ENCODE data around the gene TRMT2B.
"Not testable (repeated sequence)": the region's sequence is repeated elsewhere in the genome, so short reads cannot be mapped to it uniquely, and the experiment has no call there.

The TRMT2B gene, protein sequence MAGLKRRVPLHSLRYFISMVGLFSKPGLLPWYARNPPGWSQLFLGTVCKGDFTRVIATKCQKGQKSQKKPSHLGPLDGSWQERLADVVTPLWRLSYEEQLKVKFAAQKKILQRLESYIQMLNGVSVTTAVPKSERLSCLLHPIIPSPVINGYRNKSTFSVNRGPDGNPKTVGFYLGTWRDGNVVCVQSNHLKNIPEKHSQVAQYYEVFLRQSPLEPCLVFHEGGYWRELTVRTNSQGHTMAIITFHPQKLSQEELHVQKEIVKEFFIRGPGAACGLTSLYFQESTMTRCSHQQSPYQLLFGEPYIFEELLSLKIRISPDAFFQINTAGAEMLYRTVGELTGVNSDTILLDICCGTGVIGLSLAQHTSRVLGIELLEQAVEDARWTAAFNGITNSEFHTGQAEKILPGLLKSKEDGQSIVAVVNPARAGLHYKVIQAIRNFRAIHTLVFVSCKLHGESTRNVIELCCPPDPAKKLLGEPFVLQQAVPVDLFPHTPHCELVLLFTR

DNA sequence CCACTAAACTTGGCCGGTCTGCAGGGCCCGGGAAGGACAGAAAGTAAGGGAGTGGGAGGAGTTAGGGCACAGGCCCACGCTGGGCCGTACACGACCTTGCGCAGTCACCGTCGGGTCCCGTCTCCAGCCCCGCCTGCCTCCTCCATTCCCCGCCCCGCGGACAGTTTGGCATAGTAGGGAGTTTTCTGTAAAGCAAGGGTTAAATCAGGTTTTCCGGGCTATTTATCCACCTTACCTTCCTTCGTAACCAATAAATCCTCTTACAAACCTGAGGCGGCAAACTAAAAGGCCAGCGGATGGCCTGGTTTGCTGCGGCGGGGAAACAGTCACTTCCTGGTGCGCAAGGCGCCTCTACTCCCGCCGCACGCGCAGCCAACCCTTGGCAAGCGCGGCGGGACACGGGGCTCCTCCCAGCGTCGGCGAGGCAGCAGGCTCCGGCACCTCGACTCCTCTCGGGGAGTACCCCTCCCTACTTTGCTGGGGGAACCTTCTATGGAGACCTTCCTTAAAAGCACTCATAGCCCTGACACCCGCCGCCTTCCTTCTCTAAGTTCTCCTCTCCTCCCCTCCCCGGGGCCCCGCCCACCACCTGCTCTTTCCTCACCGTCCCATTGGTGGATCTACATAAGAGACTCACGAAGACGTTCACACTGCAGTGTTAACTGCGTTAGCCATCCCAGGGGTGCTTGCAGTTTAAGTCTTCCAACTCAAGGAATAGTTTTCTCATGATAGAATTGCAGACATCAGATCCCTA, at the start of gene TRMT2B:
Gene TRMT2B, minus strand, starts transcription at position 563 of the 754 bp plus-strand sequence. CDS start 9,822 bp downstream, outside the sequence.
- peak; percentile 81 for DNase-seq (ENCODE audit: low spot score)

DNA sequence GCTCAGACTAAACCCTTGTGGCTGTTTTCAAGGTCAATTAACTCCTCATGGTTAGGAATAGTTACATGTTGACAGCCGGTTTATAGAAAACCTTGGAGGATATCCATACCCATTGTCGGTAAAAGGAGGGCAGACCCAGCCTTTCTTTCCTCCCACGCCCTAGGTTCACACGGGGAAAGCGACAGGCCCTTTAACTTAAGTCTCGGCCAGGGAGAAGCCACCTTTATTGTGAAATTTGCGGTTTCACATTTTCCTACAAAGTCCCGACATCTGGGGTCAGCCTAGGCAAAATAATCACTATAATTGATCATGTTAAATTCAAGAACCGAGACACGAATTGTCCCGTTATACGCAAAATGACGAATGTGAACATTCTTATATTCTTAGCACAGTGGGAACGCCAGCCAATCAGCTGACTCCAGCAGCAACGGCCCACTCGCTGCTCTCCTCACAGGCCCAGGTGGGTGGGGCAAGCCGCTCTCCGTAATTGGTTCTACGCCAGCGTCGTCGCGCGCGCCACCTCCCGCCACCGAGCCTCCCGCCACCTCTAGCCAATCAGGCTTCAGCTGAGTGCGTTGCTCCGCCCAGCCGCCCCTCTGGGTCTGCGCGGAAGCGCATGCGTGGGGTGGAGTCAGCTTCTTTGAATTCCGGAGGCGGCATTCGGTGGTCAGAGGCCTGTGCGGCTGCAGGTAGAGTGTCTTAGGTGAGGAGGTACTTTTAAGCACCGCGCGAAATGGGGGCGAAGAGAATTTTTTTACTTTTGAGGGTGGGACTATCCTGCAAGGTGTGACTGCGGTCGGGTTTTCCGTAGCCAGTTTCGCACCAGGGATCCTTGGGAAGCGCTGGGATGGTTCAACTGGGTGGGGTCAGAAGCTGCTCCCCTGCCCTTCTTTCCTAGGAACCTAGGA, 45.9 kb upstream of the TRMT2B start, which contains the start of gene CENPI:
Gene CENPI, plus strand, starts transcription at position 659 of the 908 bp plus-strand sequence. CDS start 2,867 bp downstream, outside the sequence.
- peak; percentile 94 for DNase-seq (ENCODE audit: low spot score)

DNA sequence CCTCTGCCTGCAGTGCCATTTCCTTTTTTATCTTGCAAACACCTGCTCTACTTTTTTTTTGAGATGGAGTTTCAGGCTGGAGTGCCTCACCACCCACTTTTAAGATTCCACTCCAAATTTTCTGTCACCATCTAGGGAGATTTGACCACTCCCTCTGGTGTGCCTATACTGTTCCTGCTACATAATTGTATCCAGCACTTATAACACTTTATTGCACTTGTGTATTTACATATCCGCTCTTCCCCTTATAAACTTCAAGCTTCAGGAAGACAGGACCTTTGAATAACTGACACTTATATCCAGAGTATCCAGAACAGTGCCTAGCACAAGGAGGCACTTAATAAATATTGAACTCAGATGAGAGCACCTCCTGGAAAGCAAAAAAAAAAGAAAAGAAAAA, 39.9 kb upstream of the TRMT2B start:
- DNase-seq (ENCODE audit: low spot score), result no peak

DNA sequence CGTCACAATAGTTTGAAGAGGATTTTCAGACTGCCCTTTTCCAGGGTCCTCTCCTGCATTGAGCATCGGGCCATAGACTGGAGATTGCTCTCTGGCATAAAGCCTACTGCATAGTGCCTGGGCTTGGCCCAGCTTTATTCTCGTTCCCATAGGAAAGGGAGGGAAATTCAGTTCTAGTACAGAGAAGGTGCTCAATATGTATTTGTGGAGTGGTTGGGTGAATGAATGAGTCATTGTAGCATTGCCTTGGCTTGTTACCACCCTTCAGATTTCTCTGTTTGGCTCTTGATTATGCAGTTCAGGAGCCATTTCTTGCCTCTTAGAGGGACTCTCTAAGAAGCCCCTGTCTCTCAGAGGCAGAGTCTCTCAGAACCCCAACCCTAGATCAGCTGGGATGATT, 29.3 kb upstream of the TRMT2B start:
- DNase-seq (ENCODE audit: low spot score), result no peak

DNA sequence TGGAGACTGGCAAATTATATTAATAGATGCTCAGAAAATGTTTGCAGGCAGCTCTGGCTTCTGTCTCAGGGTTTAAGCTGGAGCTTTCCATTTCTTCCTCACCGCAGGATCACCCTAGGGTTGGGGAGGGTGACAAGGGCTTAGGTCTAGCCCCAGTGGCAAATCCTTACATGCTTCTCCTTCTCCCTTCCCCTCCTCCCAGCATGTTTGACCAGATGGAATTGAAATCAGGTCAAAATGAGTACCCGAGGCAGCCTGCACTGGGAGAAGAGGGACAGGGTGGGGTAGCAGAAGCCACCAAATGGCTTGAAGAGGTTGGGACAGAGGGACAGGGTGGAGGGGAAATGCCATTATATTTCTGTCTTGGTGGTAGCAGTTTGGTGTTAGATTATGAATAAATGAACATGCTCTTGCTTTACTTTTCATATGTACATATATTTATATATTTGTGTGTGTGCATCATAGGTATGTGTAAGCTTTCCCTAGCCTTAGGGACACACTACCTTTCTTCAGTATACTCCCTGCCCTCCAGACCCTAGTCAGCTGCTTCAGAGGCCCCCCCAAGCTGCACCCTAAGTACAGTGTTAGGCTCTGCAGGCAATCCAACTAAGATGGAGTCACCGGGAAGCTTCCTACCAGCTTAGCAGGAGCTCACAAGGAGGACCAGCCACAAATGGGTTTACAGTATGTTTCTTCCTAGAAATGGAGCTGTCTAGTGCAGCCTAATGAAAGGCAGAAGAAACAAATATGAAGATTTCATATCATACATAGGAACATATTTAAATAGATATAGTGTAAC, 28.6 kb upstream of the TRMT2B start:
- no peak for DNase-seq (ENCODE audit: low spot score)

DNA sequence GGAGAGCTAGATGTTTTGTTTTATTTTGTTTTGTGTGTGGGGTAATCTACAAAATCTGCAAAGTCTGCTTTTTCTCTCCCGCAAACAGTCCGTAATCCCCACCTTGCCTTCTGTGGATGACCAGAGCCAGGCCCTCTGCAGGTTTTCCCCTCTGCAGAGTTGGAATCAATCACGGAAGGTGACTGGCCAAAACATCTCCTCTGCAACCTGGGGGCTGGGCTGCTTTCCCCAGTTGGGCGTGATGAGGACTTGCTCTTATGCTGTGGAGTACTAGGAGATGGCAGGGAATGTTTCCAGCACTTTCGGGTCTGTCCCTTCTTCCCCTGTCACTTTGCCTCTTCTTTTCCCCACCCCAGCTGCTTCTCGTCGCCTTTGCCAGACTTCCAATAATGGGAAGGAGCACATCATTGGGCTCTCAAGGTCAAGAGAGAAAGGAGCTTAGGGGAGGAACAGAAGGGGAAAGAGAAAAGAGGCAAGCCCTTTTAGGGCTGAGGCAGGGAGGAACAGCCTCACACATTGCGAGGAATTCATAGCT, 27.9 kb upstream of the TRMT2B start:
- no peak for DNase-seq (ENCODE audit: low spot score)

DNA sequence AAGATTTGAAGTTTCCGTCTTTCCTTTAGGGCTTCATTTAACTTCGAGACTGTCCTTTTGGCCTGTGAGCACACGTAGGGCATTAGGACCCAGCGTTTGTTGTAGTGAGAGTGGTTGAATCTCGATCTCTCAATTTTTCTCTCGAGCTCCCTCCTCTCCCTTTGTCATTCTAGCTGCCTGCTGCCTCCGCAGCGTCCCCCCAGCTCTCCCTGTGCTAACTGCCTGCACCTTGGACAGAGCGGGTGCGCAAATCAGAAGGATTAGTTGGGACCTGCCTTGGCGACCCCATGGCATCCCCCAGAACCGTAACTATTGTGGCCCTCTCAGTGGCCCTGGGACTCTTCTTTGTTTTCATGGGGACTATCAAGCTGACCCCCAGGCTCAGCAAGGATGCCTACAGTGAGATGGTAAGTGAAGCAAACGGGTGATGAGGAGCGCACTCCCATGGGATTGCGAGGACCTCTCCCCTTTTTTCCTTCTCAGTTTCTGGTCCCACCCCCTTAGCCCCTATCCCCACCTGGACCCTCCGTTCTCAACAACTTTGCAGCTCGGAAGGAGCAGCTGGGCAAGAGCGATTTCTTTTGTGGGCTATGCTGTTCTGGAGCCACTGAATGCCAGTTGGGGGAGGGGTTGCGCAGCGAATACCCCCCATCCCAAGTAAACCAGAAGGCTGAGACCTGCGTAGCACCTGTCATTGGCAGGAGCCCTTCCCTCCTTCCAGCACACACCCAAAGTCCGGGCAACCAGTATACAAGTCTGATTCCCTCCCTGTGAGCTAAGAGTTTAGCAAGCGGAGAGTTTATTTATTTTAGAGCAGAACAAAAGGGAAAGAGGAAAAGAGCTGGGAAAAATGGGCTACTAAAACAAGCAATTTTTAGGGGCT, 27.0 kb upstream of the TRMT2B start, which contains the start of gene TMEM35A:
Gene TMEM35A, plus strand, starts transcription at position 164 of the 883 bp plus-strand sequence. Its CDS starts 124 bp downstream, at position 288.
- DNase-seq (ENCODE audit: low spot score), result no peak

DNA sequence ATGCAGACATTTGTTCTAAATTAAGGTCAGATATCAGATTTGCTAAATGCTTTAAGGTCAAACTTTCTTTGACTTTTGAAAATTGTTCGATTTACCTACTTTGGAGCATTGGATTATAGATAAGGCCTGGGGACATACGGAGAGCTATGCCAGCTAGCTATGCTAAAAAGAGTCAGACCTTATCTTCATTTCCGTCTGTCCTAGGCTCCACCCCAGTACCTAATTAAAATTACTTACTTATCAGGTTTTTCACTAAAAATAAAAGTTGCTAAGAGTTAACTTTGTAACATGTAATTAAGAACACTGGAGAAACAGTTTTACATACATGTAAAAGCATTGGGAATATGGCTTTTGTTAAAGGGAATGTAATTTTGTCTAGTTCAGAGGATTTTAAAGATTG, 19.7 kb upstream of the TRMT2B start:
- DNase-seq (ENCODE audit: low spot score), result no peak

DNA sequence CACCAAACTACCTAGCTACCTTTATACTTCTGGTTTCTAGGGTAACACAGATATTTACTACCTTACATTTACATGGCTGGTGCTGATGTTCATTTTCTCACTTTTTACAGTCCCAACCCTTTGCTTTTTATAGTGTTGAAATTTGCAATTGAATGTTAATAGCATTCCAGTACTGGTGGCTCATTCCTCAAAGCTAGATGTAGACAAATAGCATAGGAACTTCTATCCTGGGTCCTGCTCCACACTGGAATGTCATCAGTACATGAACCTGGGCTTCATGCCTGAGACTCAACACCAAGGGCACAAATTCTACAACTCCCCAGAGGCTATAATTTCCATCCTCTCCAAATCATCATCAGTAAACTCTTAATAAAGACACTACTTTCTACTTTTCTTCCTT, 10.3 kb upstream of the TRMT2B start:
- DNase-seq (ENCODE audit: low spot score), result no peak

DNA sequence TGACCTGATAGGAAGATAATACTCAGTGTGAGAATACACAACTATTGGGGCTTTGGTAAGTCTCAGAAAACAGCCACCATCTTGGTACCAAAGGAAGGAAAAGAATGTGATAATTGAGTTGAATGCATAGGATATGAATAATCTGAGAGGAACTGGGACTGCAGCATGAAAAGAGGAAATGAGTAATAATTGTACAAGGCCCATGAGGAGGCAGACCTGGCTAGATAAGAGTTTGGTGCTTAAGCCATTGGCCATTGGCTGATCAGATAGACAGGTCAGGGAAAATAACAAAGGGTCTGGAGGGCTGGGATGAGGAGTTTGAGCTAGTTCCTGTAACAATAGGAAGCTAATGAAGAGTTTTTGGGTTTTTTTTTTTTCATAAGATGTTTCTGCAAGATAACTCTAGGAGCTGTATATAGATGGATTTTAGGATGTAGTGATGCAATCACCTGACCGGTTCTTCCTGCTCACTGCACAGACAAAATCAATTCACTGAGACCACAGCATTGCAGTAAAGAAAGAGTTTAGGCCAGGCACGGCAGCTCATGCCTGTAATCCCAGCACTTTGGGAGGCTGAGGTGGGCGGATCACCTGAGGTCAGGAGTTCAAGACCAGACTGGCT, 5.3 kb upstream of the TRMT2B start:
- no peak for DNase-seq (ENCODE audit: low spot score)

DNA sequence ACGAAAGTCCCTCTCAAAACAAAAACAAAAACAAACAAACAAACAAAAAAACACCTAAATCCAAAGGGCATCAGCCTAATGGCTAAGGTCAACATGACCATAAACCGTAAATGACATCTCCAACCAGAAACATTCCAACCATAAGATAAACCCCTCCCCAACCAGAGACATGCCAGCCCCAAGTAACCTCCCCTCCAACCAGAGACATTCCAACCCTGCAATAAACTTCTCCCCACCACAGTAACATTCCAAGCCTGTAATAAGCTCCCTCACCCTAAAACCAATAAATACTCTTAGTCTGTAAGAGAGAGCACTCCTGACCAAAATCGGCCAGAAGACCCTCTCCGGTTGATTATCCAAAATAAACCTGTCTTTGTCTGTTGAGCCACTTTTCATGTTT, 4.6 kb upstream of the TRMT2B start:
- not testable (repeated sequence) for DNase-seq (ENCODE audit: low spot score)

DNA sequence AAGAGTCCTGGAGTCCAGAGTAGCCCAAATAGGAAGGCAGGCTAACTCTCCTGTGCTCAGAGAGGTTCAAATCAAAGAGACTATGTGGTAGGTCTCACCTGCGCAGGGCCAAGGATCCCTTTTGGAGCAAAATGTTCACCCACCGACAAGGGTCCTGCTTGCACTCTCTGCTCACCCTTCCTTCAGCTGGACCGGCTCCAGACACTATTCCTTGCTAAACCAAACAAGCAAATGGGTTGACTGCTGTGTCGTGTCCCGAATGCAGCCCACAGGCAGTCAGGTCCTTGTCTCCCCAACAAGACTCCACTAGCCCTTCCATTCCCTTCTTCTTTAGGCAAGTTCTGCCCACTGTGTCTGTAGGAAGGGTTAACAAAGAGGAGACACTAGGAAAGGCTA, 760 bp downstream of the TRMT2B start:
- DNase-seq (ENCODE audit: low spot score), result no peak

DNA sequence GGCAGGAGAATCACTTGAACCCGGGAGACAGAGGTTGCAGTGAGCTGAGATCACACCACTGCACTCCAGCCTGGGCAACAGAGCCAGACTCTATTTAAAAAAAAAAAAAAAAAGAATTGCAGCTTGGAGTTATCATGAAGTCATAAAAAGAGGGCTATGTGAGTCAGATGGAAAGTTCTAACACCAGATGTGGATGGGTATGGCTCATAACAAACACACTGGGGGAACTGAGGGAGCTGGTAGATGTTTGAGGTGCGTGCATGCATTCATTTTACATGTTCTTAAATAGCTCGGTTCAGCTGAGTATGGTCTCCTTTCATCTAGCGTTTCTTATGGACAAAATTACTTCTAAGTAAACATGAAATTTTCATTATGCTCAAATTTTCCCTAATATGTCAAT, 11.7 kb downstream of the TRMT2B start:
- no peak for DNase-seq (ENCODE audit: low spot score)

DNA sequence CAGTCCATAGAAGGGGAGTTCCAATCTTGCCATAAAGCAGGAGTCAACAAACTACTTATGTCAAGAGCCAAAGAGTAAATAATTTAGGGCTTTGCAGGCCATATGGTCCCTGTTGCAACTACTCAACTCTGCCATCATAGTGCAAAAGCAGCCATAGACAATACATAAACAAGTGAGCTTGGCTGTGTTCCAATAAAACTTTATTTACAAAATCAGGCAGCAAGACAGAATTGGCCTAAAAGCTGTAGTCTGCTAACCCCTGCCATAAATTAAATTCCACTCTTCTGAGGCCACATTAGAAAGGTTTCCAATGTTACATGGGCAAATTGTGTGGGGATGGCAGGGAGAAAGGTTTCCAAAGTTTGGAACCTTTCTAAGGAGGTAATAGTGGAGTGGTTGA, 14.7 kb downstream of the TRMT2B start:
- DNase-seq (ENCODE audit: low spot score), result no peak

DNA sequence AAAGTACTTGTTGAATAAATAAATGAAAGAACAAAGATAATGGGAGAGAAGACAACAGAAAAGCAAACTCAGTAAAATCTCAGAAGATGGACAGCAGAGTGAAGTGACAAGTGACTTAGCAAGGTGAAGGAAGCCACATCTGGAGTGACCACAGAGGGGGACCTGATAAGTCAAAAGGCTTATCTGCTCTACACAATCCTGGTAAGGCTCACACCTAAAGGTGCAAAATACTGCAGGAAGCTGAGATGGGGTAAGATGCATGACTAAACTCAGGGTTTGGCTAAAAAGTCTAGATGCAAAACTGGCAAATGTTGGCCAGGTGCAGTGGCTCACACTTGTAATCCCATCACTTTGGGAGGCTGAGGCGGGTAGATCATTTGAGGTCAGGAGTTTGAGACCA, 22.2 kb downstream of the TRMT2B start:
- no peak for DNase-seq (ENCODE audit: low spot score)

DNA sequence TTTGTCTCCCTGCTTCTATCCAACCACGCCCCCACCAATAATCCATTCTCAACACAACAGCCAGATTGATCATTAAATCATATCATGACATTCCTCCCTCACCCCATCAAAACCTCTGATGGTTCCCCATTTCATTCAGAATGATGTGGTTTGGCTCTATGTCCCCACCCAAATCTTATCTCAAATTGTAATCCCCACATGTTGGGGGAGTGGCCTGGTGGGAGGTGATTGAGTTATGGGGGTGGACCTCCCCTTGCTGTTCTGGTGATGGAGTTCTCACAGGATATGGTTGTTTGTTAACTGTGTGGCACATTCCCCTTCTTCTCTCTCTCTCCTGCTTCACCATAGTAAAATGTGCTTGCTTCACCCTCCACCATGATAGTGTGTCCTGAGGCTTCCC, 23.3 kb downstream of the TRMT2B start:
- no peak for DNase-seq (ENCODE audit: low spot score)

DNA sequence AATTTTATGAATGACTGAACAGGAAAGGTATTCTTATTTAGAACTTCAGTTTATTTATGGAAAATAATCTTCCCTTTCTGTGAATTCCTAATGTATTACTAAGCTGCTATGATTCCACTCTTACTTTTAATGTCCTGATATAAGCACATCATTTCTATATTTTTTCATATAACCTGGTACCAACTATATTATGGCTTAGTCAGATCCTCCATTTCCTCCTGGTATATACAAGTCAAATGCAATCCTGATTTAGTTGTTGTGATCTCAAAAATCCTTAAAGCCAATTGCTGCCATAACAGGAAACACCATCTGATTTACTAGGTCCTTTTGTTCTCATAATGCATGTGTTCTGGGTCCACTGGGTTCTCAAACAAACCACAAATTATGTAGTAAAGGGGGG, 26.8 kb downstream of the TRMT2B start:
- no peak for DNase-seq (ENCODE audit: low spot score)

DNA sequence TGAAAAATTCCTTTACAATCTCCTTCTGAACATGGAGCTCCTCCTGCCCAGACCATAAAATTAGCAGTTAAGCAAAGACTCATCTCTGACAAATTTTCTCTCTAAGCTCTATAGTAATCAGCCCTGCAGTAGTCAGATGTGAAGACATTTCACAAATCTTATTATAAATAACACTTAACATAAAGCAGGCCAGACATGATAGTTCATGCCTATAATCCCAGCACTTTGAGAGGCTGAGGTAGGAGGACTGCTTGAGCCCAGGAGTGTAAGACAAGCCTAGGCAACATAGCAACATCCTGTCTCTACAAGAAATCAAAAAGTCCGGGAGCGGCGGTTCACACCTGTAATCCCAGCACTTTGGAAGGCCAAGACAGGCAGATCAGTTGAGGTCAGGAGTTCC, 29.9 kb downstream of the TRMT2B start:
- no peak for DNase-seq (ENCODE audit: low spot score)

DNA sequence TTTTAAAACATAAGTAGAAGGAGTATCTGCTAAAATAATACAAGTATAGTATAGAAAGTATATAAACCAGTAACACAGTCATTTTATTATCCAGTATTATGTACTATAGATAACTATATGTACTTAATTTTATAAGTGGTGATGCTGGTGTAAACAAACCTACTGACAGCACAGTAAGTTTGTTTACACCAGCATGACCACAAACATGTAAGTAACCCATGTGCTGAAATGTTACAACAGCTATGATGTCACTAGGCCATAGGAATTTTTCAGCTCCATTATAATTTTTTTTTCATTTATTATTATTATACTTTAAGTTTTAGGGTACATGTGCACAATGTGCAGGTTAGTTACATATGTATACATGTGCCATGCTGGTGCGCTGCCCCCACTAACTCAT, 39.9 kb downstream of the TRMT2B start:
- DNase-seq (ENCODE audit: low spot score), result not testable (repeated sequence)
